ENCODE results near the gene RNPEPL1.

Gene RNPEPL1

GRCh38 chr2:240611601-240612210, 43.4 kb downstream of the RNPEPL1 start:
- Histone ChIP-seq H3K27ac (replicated peaks) (peak overlapping the region; percentile 64), H3K27me3 (ENCODE audit: insufficient read depth, poor library complexity, severe bottlenecking) (no peaks in the 10 kb centered on the region), H3K4me3 (replicated peaks; ENCODE audit: insufficient read depth, low read length) (no peak overlapping the region)
- TF ChIP-seq SPI1 (IDR thresholded peaks at IDR 0.05; ENCODE audit: borderline replicate concordance, low read depth) = peak; percentile 78
- TF ChIP-seq, protein P1, sequence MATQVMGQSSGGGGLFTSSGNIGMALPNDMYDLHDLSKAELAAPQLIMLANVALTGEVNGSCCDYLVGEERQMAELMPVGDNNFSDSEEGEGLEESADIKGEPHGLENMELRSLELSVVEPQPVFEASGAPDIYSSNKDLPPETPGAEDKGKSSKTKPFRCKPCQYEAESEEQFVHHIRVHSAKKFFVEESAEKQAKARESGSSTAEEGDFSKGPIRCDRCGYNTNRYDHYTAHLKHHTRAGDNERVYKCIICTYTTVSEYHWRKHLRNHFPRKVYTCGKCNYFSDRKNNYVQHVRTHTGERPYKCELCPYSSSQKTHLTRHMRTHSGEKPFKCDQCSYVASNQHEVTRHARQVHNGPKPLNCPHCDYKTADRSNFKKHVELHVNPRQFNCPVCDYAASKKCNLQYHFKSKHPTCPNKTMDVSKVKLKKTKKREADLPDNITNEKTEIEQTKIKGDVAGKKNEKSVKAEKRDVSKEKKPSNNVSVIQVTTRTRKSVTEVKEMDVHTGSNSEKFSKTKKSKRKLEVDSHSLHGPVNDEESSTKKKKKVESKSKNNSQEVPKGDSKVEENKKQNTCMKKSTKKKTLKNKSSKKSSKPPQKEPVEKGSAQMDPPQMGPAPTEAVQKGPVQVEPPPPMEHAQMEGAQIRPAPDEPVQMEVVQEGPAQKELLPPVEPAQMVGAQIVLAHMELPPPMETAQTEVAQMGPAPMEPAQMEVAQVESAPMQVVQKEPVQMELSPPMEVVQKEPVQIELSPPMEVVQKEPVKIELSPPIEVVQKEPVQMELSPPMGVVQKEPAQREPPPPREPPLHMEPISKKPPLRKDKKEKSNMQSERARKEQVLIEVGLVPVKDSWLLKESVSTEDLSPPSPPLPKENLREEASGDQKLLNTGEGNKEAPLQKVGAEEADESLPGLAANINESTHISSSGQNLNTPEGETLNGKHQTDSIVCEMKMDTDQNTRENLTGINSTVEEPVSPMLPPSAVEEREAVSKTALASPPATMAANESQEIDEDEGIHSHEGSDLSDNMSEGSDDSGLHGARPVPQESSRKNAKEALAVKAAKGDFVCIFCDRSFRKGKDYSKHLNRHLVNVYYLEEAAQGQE (IDR thresholded peaks at IDR 0.05; ENCODE audit: insufficient replicate concordance, low read depth) = no peak
- peak in 1 of 2 experiments; percentile 74 for DNase-seq (ENCODE audit: low read depth in 1 of 2, low spot score in 1 of 2)

GRCh38 chr2:240613781-240614180, 45.5 kb downstream of the RNPEPL1 start:
- Histone ChIP-seq H3K27me3 (ENCODE audit: insufficient read depth, poor library complexity, severe bottlenecking) (no peaks in the 10 kb centered on the region), H3K4me3 (replicated peaks; ENCODE audit: insufficient read depth, low read length) (no peak overlapping the region), H3K27ac (replicated peaks) (no peak overlapping the region)
- TF ChIP-seq, protein P1 (IDR thresholded peaks at IDR 0.05; ENCODE audit: insufficient replicate concordance, low read depth) = no peak
- TF ChIP-seq POLR2AphosphoS5 (IDR thresholded peaks at IDR 0.05; ENCODE audit: low read depth) (no peak), GABPA (IDR thresholded peaks at IDR 0.05; ENCODE audit: low read depth) (no peak), SPI1 (IDR thresholded peaks at IDR 0.05; ENCODE audit: borderline replicate concordance, low read depth) (no peak)
- TF ChIP-seq, protein P2, sequence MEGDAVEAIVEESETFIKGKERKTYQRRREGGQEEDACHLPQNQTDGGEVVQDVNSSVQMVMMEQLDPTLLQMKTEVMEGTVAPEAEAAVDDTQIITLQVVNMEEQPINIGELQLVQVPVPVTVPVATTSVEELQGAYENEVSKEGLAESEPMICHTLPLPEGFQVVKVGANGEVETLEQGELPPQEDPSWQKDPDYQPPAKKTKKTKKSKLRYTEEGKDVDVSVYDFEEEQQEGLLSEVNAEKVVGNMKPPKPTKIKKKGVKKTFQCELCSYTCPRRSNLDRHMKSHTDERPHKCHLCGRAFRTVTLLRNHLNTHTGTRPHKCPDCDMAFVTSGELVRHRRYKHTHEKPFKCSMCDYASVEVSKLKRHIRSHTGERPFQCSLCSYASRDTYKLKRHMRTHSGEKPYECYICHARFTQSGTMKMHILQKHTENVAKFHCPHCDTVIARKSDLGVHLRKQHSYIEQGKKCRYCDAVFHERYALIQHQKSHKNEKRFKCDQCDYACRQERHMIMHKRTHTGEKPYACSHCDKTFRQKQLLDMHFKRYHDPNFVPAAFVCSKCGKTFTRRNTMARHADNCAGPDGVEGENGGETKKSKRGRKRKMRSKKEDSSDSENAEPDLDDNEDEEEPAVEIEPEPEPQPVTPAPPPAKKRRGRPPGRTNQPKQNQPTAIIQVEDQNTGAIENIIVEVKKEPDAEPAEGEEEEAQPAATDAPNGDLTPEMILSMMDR (IDR thresholded peaks at IDR 0.05; ENCODE audit: insufficient read depth, low read length) = no peak
- DNase-seq (ENCODE audit: low read depth in 1 of 2, low spot score in 1 of 2) = no peak

GRCh38 chr2:240614391-240614790, 46.1 kb downstream of the RNPEPL1 start:
- no peak for TF ChIP-seq POLR2AphosphoS5 (IDR thresholded peaks at IDR 0.05; ENCODE audit: low read depth)
- TF ChIP-seq, protein P2 (IDR thresholded peaks at IDR 0.05; ENCODE audit: insufficient read depth, low read length) = no peak
- no peak for TF ChIP-seq GABPA (IDR thresholded peaks at IDR 0.05; ENCODE audit: low read depth)
- TF ChIP-seq, protein P1 (IDR thresholded peaks at IDR 0.05; ENCODE audit: insufficient replicate concordance, low read depth) = no peak
- no peak for TF ChIP-seq SPI1 (IDR thresholded peaks at IDR 0.05; ENCODE audit: borderline replicate concordance, low read depth)
- Histone ChIP-seq H3K27me3 (ENCODE audit: insufficient read depth, poor library complexity, severe bottlenecking) (no peaks in the 10 kb centered on the region), H3K27ac (replicated peaks) (no peak overlapping the region), H3K4me3 (replicated peaks; ENCODE audit: insufficient read depth, low read length) (no peak overlapping the region)
- DNase-seq (ENCODE audit: low read depth in 1 of 2, low spot score in 1 of 2) = no peak

All from HL-60 (cell line).